GM19193 (cell line): ENCODE results near the gene KLHL17.

ENCODE experiments used
- POLR2A ChIP-seq: IDR thresholded peaks from 4 replicates; pipeline ENCODE4 v1.6.1; 2011; ENCODE audit not compliant: insufficient read depth, insufficient read length; ENCODE audit errors: extremely low read depth

Gene KLHL17

GRCh38 chr1:938711-939489, 21.5 kb upstream of the KLHL17 start:
- no peak for TF ChIP-seq POLR2A

- no peak for TF ChIP-seq POLR2A
These were observed 20.8 kb upstream of the KLHL17 start for GRCh38 chr1:939511-940106.

DNA sequence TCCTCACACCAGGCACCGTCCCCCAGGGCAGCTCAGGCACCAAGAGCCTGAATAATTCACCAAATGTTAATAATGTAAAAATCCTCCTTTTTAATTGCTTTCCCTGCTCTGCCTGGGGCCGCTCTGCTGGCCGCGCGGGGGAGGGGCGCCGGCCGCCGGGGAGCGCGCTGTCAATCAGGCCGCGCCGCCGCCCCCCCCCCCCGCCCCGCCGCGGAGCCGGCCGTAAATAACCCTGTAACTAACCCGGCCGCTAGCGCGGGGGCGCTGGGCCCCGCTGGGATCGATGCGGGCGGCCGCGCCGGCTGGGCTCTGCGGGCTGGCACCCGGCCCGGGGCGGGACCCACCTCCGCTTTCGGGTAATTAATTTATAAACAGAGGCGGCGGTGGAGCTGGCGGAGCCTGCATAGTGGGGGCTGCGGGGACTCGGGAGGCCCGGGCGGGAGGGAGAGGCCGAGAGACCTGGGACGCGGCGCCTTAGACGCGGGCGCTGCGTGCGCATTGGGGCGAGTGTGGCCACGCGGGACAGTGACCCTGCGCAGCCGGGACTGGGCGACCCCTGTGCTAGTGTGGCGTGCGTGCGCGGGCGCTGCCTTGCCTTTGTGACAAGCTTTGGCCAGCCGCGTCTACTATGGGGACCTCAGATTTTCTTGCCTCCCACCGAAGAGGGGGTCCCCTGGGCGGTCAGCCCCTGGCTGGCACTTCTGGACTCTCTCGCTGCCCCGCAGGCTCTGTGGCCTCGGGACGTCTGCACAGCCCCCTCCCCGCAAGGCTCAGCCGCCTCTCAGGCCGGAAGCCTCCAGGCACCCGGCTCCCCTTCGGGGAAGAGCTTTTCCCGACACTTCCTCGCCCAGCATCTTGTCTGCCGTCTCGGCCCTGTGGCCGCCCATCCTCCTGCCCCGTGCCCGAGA, 20.0 kb upstream of the KLHL17 start:
- TF ChIP-seq POLR2A = no peak

DNA sequence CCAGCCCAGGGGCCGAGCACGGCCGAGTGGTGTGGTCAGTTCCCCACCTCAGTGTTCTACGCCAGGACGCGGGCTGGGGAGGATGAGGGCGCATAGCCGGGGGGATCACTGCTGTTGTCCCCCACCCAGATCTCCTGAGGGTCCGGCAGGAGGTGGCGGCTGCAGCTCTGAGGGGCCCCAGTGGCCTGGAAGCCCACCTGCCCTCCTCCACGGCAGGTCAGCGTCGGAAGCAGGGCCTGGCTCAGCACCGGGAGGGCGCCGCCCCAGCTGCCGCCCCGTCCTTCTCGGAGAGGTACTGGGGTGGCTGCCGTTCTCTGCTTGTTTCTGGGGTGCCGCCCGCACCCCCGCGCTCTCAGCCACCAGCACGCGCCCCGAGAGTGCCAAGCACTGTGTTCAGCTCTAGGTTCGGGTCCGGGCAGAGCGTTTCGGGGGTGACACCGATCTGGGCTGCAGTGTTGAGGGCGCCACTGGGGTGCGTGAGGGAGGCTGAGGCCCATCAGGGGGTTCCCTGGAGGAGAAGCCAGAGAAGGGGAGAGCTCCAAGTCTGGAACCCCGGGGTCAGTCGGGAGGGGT, 19.3 kb upstream of the KLHL17 start:
- no peak for TF ChIP-seq POLR2A

GRCh38 chr1:941588-942383, 18.6 kb upstream of the KLHL17 start:
- TF ChIP-seq POLR2A = no peak

GRCh38 chr1:942411-942821, 18.0 kb upstream of the KLHL17 start:
- no peak for TF ChIP-seq POLR2A

DNA sequence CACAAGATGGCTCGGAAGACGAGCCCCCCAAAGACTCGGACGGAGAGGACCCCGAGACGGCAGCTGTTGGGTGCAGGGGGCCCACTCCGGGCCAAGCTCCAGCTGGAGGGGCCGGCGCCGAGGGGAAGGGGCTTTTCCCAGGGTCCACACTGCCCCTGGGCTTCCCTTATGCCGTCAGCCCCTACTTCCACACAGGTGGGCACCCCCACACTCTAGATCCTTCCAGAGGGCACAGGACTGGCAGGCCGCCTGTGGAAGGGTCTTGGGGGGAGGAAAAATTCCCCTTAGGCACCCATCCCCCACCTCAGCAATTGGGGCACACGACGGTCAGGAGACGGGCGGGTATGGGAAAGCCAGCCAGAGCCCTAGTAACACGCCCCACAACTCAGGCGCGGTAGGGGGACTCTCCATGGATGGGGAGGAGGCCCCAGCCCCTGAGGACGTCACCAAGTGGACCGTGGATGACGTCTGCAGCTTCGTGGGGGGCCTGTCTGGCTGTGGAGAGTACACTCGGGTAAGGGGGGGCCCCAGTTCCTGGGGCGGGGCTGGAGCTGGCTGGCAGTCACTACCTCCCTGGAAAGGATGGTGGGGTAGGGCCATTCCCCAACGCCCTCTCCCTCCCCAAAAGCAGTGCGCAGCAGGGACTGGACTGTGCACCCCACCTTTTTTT, 17.4 kb upstream of the KLHL17 start:
- TF ChIP-seq POLR2A = peak; percentile 45

GRCh38 chr1:943545-944340, 16.6 kb upstream of the KLHL17 start:
- no peak for TF ChIP-seq POLR2A

DNA sequence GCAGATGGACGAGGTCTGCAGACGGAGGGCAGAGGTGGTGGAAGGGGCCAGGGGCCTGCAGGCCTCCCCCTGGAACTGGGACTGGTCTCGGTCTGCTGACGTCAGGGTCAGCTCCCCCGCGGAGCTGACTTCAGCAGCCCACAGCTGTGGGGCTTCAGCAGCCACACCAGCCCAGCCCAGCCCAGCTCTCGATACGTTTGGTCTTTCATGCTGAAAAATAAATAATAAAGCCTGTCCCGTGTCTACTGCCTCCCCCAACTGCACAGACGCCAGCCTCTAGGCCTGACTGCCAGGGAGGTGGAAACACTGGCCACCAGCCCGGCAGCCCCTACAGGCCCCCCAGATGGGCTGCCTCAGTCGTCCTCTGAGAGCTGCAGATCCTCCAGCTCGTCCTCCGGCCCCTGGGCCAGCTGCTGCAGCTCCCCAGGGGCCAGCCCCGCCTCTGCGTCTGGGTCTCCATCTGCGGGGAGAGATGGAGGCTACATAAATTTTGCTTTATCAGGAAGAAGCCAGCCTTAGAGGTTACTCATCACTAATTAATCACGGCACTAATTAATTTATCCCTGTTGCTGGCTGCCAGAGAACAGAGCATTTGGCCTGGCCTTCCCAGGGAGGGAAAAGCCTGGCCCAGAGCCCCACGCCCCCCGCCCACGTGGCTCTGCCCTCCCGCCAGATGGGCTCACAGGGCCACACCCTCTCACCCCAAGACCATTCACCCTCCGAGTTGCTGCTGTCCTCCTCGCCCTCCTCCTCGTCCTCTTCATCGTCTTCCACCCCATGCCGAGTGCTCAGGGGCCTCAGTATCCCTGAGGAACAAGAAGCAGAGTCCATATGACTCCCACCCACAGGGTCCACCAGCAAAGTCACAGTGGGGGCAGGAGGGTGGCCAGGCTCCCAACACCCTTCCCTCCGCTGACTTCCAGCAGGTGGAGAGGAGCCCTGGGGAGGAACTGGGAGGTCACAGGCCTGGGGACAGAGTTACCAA, 15.8 kb upstream of the KLHL17 start:
- no peak for TF ChIP-seq POLR2A

DNA sequence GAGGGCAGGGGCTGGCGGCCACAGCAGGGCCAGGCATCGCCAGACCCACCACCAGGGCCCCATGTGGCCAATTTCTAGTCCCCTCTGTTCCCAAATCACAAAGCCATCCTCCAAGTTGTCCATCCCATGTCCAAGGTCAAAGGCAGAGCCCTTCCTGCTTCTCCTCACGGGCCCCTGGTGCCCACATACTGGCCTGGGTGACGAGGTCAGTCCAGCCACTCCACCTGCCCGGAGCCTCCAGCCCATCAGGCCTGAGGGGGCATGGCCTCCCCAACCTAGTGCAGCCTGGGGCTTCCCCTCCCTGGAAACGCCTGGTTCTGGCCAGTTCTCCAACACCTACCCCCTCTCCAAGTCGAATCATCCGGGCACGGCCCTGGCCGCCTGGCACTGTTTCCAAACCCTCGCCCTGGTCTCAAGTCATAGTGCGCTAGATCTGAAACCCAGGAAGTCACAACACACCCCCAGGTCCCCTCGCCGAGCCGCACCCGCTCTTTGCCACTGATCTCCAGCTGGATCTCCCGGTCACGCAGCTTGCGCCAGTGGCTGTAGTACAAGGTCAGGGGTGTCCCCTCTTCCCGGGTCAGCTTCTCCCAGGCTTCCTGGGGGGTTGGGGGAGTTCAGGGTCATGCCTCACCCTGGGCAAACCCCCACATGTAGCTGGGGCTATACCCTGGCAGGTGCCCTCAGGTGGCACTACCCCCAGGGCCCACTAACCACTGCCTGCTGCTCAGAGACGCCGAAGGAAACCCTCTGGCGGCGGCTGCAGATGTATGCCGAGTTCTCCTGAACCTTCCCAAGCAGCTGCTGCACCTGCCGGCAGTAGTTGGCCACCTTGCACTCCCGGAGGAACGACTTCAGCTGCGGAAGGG, 14.5 kb upstream of the KLHL17 start:
- TF ChIP-seq POLR2A = no peak

DNA sequence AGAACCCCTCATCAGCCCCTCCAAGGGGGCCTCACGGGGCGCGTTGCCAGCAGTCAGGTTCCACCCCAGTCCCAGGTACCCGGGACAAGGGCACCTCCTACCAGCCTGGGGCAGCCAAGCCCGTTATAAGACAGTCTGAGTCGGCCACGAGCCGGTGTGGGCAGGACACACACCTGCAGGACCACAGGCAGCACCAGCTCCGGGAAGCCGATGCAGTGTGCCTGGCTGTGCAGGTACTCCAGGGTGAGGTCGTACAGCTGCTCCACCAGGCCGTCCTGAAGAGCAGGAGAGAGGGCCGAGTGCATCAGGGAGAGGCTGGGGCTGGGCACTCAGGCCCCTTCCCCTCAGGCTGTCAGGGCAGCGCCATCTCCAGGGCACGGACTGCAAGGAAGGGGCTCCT, 12.4 kb upstream of the KLHL17 start:
- no peak for TF ChIP-seq POLR2A

GRCh38 chr1:950268-950667, 10.1 kb upstream of the KLHL17 start:
- TF ChIP-seq POLR2A = no peak

- no peak for TF ChIP-seq POLR2A
These were observed 9.5 kb upstream of the KLHL17 start for GRCh38 chr1:950881-951280.
